Spleen (tissue), 7 donors: ENCODE measurements around the gene BMPER.

Source experiments
- POLR2A ChIP-seq, 3 donors: fragments of 450-650 bp; IDR thresholded peaks; one replicate each; pipeline ENCODE4 v1.5.1; 2017; ENCODE audit warnings: antibody characterized with exemption in 3 of 3, mild to moderate bottlenecking in 1 of 3
- TF ChIP-seq, protein P1 (sequence below), 11 experiments: fragments of 200-600 bp in 7 of 11; fragments of 450-650 bp in 4 of 11; sonication (generic) in 4 of 11; IDR thresholded peaks in 8 of 11; conservative IDR thresholded peaks in 3 of 11; 1 replicate in 7 of 11; 2 replicates in 4 of 11; pipeline versions ENCODE4 v1.4.0 to v1.8.0; 2016 to 2021; ENCODE audit warnings: antibody characterized with exemption in 11 of 11, inconsistent platforms in 4 of 11, mild to moderate bottlenecking in 1 of 11
- donor health status: DM: no; HTN: no; CAD: no; lungs with moderate emphysema.
- donor health status: DM: no; HTN: no; CAD: no.
- donor health status: DM: no; HTN: no; CAD: no.

DNA sequence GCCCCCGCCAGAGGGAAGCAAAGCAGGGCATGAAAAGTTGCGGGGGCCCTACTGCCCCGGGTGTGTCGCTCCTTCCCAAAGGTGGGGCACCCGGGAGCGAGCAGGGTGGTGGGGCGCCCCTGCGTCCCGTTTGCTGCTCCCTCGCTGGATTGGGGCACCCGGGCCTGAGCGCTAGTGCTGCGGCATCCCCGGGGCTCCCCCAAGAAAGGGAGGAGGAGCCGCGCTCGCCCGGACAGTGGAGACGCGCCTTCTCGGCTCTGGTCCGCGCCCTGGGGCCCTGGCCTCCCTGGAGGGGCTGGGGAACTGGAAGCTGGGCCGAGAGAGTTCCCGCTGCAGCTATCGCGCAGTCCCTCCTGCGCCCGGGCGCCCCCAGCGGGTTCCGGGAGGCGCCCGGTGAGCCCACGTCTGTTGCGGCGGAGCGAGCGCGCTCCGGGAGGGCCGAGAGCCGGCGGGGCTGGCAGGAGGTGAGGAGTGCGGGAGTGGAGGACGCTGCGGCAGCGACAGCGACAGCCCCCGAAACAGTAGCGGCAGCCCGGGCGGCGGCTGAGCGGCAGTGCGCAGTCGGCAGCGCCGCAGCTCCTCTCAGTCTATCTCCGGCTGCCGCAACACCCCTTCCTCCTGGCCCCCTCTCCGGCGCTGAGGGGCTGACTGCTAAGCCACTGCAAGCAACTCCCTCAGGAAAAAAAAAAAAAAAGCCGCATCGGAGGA, 504 bp upstream of the BMPER start:
- TF ChIP-seq, protein P1, sequence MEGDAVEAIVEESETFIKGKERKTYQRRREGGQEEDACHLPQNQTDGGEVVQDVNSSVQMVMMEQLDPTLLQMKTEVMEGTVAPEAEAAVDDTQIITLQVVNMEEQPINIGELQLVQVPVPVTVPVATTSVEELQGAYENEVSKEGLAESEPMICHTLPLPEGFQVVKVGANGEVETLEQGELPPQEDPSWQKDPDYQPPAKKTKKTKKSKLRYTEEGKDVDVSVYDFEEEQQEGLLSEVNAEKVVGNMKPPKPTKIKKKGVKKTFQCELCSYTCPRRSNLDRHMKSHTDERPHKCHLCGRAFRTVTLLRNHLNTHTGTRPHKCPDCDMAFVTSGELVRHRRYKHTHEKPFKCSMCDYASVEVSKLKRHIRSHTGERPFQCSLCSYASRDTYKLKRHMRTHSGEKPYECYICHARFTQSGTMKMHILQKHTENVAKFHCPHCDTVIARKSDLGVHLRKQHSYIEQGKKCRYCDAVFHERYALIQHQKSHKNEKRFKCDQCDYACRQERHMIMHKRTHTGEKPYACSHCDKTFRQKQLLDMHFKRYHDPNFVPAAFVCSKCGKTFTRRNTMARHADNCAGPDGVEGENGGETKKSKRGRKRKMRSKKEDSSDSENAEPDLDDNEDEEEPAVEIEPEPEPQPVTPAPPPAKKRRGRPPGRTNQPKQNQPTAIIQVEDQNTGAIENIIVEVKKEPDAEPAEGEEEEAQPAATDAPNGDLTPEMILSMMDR (IDR thresholded peaks at IDR 0.05 in 8 of 11, conservative IDR thresholded peaks at IDR 0.05 in 3 of 11): peak in 1 of 11 experiments; percentile 16
- no peak for TF ChIP-seq POLR2A (IDR thresholded peaks at IDR 0.05)
